ENCODE measurements around the gene ABCD1.

ABCD1 gene

DNA sequence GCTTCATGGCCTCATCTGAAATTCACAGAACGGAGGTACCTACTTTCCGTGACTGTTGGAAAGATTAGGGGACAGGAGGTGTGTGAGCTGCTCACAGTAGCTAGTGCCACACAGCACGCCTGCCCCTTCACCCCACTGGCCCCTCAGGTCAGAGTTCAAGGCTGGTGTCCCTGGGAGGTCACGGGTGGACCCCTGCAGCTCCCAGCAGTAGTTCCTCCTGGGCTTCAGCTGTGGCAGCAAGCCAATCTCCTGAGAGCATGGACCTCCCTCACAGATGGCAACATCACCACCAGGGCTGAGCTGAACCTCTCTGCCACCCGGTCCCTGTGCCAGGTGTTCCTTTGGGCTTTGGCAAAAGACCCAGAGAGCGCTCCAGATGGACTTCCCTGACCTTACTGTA, 67.7 kb downstream of the ABCD1 start:
- CTCF ChIA-PET: interaction anchor here (0.5 to 1.4 kb wide), 2 partner anchors 25 to 160 kb away, joined by 3 to 4 read pairs; no protein-coding TSS in a partner anchor
- Histone ChIP-seq H3K27ac (ENCODE audit: extremely low read depth, low read depth, low read length) (no peak overlapping the region; the same call in 1 of the 2 replicates), H3K9me3 (ENCODE audit: control insufficient read depth, insufficient read depth, low read depth, low read length) (no peaks in the 10 kb centered on the region), H3K4me3 (ENCODE audit: low read depth, low read length) (no peak overlapping the region), H3K4me1 (ENCODE audit: control insufficient read depth, insufficient read depth, low read length) (no peaks in the 10 kb centered on the region), H3K36me3 (ENCODE audit: control insufficient read depth in 2 of 2, insufficient read depth in 1 of 2, low read length in 2 of 2) (peaks cover 5 to 57% of the 10 kb centered on the region in 2 experiments; a peak in 2 of 3 replicates)
- POLR2A ChIA-PET: interaction anchor here (1.5 kb wide), 1 partner anchor 10 kb away, joined by 4 read pairs; no protein-coding TSS in a partner anchor
- TF ChIP-seq, protein P1, sequence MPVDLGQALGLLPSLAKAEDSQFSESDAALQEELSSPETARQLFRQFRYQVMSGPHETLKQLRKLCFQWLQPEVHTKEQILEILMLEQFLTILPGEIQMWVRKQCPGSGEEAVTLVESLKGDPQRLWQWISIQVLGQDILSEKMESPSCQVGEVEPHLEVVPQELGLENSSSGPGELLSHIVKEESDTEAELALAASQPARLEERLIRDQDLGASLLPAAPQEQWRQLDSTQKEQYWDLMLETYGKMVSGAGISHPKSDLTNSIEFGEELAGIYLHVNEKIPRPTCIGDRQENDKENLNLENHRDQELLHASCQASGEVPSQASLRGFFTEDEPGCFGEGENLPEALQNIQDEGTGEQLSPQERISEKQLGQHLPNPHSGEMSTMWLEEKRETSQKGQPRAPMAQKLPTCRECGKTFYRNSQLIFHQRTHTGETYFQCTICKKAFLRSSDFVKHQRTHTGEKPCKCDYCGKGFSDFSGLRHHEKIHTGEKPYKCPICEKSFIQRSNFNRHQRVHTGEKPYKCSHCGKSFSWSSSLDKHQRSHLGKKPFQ (tag by site-specific recombination; IDR thresholded peaks at IDR 0.05): no peak
- no peak for TF ChIP-seq SP7 (tag by site-specific recombination; IDR thresholded peaks at IDR 0.05)
- TF ChIP-seq ZNF174 (tag by site-specific recombination; IDR thresholded peaks at IDR 0.05): no peak
- TF ChIP-seq, protein P2, sequence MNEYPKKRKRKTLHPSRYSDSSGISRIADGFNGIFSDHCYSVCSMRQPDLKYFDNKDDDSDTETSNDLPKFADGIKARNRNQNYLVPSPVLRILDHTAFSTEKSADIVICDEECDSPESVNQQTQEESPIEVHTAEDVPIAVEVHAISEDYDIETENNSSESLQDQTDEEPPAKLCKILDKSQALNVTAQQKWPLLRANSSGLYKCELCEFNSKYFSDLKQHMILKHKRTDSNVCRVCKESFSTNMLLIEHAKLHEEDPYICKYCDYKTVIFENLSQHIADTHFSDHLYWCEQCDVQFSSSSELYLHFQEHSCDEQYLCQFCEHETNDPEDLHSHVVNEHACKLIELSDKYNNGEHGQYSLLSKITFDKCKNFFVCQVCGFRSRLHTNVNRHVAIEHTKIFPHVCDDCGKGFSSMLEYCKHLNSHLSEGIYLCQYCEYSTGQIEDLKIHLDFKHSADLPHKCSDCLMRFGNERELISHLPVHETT (tag by site-specific recombination; IDR thresholded peaks at IDR 0.05): no peak
- no peak for TF ChIP-seq ZNF26 (tag by site-specific recombination; IDR thresholded peaks at IDR 0.05)
- TF ChIP-seq ZIC2 (tag by site-specific recombination; IDR thresholded peaks at IDR 0.05): 0 out of 2 replicates have a peak, but pooled peaks have one; percentile 18
- TF ChIP-seq ZNF561 (tag by site-specific recombination; IDR thresholded peaks at IDR 0.05; ENCODE audit: borderline replicate concordance): no peak
- no peak for TF ChIP-seq ZNF629 (tag by site-specific recombination; IDR thresholded peaks at IDR 0.05)
- TF ChIP-seq GLIS1 (tag by site-specific recombination; IDR thresholded peaks at IDR 0.05): peak; percentile 93
- TF ChIP-seq ZBTB8A (tag by site-specific recombination; IDR thresholded peaks at IDR 0.05): no peak
- TF ChIP-seq, protein P3, sequence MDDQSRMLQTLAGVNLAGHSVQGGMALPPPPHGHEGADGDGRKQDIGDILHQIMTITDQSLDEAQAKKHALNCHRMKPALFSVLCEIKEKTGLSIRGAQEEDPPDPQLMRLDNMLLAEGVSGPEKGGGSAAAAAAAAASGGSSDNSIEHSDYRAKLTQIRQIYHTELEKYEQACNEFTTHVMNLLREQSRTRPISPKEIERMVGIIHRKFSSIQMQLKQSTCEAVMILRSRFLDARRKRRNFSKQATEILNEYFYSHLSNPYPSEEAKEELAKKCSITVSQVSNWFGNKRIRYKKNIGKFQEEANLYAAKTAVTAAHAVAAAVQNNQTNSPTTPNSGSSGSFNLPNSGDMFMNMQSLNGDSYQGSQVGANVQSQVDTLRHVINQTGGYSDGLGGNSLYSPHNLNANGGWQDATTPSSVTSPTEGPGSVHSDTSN (CRISPR knock-in tag; IDR thresholded peaks at IDR 0.05): no peak
- no peak for TF ChIP-seq ZNF600 (tag by site-specific recombination; IDR thresholded peaks at IDR 0.05)

DNA sequence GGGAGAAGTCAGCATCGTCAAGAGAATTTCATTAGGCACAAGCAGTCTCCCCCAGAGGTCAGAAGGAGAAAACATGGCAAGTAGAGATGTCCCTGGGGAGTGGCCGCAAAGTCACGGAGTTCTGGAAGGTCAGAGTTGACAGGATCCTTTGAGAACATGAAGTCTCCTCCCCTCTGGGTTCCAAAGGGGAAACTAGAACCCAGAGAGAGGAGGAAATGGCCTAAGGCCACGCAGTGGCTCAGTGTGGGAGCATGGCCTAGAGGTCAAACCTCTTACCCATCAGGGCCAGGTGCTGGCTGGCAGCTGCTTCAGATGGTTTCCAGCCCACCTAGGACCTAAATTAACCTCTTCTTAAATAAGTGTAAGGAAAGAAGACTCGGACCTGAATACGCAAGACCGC, 68.6 kb downstream of the ABCD1 start:
- peaks cover 5 to 57% of the 10 kb centered on the region in 2 experiments; a peak in 2 of 3 replicates for H3K36me3 ChIP-seq (ENCODE audit: control insufficient read depth in 2 of 2, insufficient read depth in 1 of 2, low read length in 2 of 2)
- POLR2A ChIA-PET: interaction anchor here (1.9 kb wide), 1 partner anchor 12 kb away, joined by 16 read pairs; the partner anchor contains the start of gene SRPK3
- peak overlapping the region; percentile 80 for H3K4me3 ChIP-seq (ENCODE audit: low read depth, low read length)
- CTCF ChIA-PET: interaction anchor here (1.1 kb wide), 1 partner anchor 11 kb away, joined by 3 read pairs; no protein-coding TSS in a partner anchor
- H3K4me1 ChIP-seq (ENCODE audit: control insufficient read depth, insufficient read depth, low read length): no peaks in the 10 kb centered on the region
- no peak for TF ChIP-seq ZBTB48 (tag by site-specific recombination; IDR thresholded peaks at IDR 0.05)
- no peak for TF ChIP-seq ZNF239 (tag by site-specific recombination; IDR thresholded peaks at IDR 0.05)
- peak; percentile 43; the same call in 1 of the 2 replicates for TF ChIP-seq ZBTB17 (tag by site-specific recombination; IDR thresholded peaks at IDR 0.05)
- no peak for TF ChIP-seq ZNF121 (tag by site-specific recombination; IDR thresholded peaks at IDR 0.05)
- no peak for TF ChIP-seq ZNF623 (tag by site-specific recombination; IDR thresholded peaks at IDR 0.05)
- no peak for TF ChIP-seq ZNF571 (tag by site-specific recombination; IDR thresholded peaks at IDR 0.05)
- no peak for TF ChIP-seq ZFP69B (tag by site-specific recombination; IDR thresholded peaks at IDR 0.05)
- no peak for TF ChIP-seq PRDM2 (tag by site-specific recombination; IDR thresholded peaks at IDR 0.05; ENCODE audit: borderline replicate concordance)
- peak overlapping the region; percentile 89; the same call in 1 of the 2 replicates for H3K27ac ChIP-seq (ENCODE audit: extremely low read depth, low read depth, low read length)
- no peaks in the 10 kb centered on the region for H3K9me3 ChIP-seq (ENCODE audit: control insufficient read depth, insufficient read depth, low read depth, low read length)

Measured in HEK293 (cell line).